Cerebellar nuclear complex (tissue), 1 donor: Measurements from ENCODE around the gene DIAPH3.

Experiments
- DNase-seq, 2 experiments: peaks; one replicate each; lab custom pipeline; 2025; lab: John Stamatoyannopoulos, UW

The DIAPH3 gene

DNA sequence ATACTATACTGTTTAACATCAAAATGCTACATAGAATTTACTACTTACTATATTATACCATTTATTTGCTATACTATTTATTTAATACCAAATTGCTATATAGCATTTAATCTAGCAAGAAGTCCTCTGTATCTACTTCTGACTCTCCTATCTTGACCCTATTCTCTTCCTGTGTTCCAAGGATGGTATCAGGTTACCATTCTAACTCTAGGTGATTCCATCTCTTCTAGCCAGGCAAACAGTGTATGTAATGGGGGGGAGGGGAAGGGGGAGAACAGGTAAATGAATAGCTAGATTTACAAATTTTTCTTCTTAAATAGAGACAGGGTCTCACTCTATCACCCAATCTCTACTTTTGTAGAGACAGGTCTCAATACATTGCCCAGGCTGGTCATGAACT lies 200.3 kb downstream of the DIAPH3 start:
- no peak for DNase-seq

- no peak for DNase-seq
Measured at GRCh38 chr13:59962343-59962742, 201.4 kb downstream of the DIAPH3 start.

GRCh38 chr13:59960683-59961082 lies 203.0 kb downstream of the DIAPH3 start:
- DNase-seq: no peak

- no peak for DNase-seq
Measured at GRCh38 chr13:59957438-59957837, 206.3 kb downstream of the DIAPH3 start.

- DNase-seq: no peak
Measured at GRCh38 chr13:59954601-59955000, 209.1 kb downstream of the DIAPH3 start.

GRCh38 chr13:59951011-59951410 lies 212.7 kb downstream of the DIAPH3 start:
- no peak for DNase-seq

GRCh38 chr13:59950266-59950665 lies 213.5 kb downstream of the DIAPH3 start:
- DNase-seq: no peak

DNA sequence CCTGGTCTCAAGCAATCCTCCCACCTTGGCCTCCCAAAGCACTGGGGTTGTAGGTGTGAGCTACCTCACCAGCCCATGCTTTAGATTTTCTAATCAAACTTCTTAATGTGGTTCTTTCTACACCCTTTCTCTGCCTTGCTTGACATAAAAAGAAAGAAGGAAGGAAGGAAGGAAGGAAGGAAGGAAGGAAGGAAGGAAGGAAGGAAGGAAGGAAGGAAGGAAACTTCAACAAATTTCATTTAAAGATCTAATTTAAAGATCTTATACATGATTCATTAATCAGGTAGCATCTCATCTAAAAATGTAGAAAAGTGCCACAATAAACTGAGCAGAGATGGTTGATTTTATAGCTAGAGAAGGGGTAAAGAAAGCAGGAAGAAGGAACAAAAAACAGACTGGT lies 215.0 kb downstream of the DIAPH3 start:
- no peak for DNase-seq

- DNase-seq: no peak
Measured at GRCh38 chr13:59946944-59947343, 216.8 kb downstream of the DIAPH3 start.

GRCh38 chr13:59931621-59932020 lies 232.1 kb downstream of the DIAPH3 start:
- DNase-seq: no peak

DNA sequence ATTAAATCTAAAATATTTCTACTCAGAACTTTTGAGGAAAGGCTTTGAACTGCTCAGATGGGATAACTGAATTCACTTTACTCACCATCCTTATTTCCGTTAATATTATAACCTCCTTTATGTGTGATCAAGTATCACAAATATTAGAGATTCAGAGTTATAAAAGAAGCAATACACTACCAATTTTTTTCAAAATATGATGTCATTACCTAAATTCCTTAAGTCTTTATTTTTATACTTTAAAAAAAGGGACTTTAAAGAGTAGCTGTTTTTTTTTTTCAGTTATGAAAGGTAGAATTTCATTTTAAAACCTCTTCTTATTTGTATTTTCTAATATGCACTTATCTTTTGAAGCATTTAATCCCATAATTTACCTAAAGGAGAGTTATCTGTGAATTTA lies 239.5 kb downstream of the DIAPH3 start:
- DNase-seq: no peak

DNA sequence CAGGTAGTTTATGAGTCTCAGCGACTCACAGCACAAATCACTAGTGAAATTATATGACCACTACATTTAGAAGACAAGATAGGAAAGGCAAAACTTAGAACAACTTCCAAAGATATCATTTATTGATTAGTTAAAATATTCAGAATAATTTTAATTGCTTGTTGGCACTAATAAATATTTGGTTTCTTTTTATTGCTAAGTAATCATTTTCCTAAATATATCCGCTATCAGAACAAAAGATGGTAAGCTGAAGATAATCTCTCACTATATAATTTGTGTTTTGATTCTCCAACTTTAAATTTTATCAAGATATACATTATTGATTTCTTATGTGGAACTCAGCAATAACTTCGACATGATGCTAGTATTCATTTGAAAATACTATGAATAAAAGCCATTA lies 248.5 kb downstream of the DIAPH3 start:
- no peak for DNase-seq

- DNase-seq: no peak
Measured at GRCh38 chr13:59914556-59914955, 249.2 kb downstream of the DIAPH3 start.

- DNase-seq: no peak
Measured at GRCh38 chr13:59906413-59907049, 257.2 kb downstream of the DIAPH3 start.

DNA sequence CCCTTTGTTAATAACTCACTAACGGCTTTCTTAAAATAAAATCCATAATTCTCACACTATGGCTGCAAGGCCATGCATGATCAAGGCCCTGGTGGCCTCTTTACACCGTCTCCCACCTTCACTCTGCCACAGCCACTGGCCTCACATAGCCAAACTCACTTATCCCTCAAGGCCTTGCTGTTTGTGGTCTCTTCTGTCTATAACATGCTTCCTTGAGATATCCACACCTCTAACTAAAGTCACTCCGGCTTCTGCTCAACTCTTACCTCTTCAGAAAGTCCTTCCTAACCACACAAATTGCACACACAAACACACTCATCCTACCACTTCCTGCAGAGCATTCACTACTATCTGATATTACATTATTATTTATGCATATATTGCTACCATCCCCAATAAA lies 262.5 kb downstream of the DIAPH3 start:
- no peak for DNase-seq

GRCh38 chr13:59898066-59898465 lies 265.7 kb downstream of the DIAPH3 start:
- no peak for DNase-seq

DNA sequence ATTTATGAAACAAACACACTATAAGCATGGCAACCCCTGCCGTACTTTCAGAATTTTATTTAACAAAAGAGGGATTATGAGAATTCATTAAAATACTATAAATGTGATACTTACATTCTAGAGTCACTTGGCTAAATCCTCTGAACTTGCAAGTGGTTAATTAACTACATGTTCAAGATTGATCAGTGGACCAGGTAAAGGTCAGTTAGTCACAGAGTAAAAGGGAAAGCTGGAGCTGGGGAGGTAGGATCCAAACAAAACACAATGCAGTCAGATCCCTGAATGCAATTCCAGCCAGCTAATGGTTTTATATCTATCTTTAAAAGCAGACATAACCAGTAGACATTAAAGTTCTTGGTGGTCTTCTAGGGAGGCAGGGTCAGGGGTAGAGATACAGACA lies 270.5 kb downstream of the DIAPH3 start:
- no peak for DNase-seq

GRCh38 chr13:59891053-59891452 lies 272.7 kb downstream of the DIAPH3 start:
- DNase-seq: no peak

- no peak for DNase-seq
Measured at GRCh38 chr13:59890054-59890453, 273.7 kb downstream of the DIAPH3 start.

DNA sequence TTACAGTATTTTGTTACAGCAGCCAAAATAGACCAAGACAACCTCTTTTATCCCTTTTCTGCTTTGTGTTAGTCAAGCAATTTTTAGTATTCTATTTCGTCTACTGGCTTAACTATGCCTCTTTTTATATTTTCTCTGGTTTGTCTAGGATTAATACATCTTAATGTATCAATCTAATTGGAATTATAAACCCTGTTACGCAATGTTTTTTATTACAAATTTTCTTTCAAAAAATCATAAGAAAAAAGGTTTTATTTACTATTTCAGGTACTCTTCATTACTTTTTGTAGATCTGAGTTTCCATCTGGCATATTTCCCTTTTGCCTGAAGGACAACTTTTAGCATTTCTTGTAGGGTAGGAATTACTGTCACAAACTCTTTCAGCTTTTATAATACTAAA lies 275.3 kb downstream of the DIAPH3 start:
- DNase-seq: no peak

- DNase-seq: no peak
Measured at GRCh38 chr13:59885076-59885475, 278.7 kb downstream of the DIAPH3 start.

DNA sequence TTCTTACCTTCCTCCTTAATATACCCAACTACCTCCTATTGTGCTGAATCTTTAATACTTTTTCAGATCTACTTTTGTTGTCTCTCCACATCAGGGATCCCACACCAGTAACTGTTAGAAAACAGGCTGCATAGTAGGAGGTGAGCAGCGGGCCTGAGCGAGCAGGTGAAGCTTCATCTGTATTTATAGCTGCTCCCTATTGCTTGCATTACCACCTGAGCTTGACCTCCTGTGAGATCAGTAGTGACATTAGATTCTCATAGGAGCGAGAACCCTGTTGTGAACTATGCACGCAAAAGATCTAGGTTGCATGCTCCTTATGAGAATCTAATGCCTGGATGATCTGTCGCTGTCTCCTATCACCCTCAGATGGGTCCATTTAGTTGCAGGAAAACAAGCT lies 279.8 kb downstream of the DIAPH3 start:
- DNase-seq: no peak

GRCh38 chr13:59880468-59880867 lies 283.3 kb downstream of the DIAPH3 start:
- no peak for DNase-seq

DNA sequence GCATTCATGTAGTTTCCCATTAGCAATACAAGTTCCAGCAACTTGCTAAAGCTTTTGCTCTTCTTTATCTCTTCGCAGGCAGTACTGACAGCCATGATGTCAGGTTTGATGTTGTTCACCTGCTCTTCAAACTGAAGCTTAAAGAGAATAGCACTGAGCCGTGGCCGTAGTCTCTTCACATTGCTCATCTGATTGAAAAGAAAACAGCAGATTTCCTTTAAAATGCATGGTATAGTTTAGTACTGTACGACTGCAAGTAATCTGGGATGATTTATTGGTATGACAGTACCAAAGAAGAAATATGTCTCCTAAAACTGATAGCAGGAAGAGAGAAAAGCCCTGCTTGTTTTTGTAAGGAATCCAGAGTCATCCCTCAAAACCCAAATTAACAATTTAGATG lies 284.4 kb downstream of the DIAPH3 start:
- DNase-seq: no peak

DNA sequence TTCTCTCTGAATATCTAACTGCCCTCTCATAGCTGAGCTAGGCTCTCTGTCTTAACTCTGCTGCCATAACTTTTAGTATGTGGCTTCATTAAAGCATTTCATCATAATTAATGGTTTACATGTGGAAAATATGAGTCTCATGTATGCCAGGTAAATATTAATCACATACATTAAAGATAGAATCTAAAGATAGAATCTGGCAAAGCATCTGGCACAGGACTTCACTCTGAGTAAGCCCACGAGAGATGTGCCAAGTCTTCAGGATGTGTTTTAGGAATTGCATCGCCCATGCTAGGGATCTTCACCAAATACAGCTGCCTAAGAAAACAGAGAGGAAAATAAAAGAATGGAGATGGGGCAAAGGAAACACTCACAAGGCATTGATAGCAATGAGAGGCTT lies 285.8 kb downstream of the DIAPH3 start:
- DNase-seq: no peak
